H9 (cell line): ENCODE measurements around the gene ALAS1. TPM values are rescaled to one million over a fixed set of nuclear protein-coding genes. Genes with fewer than 3 reads are reported as not detected.

Experiments
- DNase-seq: peaks from one replicate; pipeline ENCODE4 v3.0.0-alpha.2; 2017
- H2AFZ ChIP-seq: one replicate; pipeline ENCODE4 v1.6.1; 2013; ENCODE audit warnings: mild to moderate bottlenecking, low read length, control low read depth, moderate library complexity
- H2AK5ac ChIP-seq: 2 replicates; pipeline ENCODE4 v1.6.1; 2013; ENCODE audit warnings: low read length, control low read depth, mixed read lengths; ENCODE audit not compliant: insufficient read length
- H2BK120ac ChIP-seq: one replicate; pipeline ENCODE4 v1.6.1; 2013; ENCODE audit warnings: low read depth, mild to moderate bottlenecking, low read length, control low read depth, inconsistent platforms; ENCODE audit not compliant: poor library complexity, severe bottlenecking
- H2BK12ac ChIP-seq: 2 replicates; pipeline ENCODE4 v1.6.1; 2013; ENCODE audit warnings: low read length, control low read depth, mixed read lengths, low read depth; ENCODE audit not compliant: insufficient read length
- H2BK15ac ChIP-seq: 2 replicates; pipeline ENCODE4 v1.6.1; 2013; ENCODE audit warnings: low read depth, low read length, control low read depth
- H2BK20ac ChIP-seq: one replicate; pipeline ENCODE4 v1.6.1; 2013; ENCODE audit warnings: low read depth, mild to moderate bottlenecking, low read length, control low read depth, inconsistent platforms; ENCODE audit not compliant: poor library complexity, severe bottlenecking
- H2BK5ac ChIP-seq: 2 replicates; pipeline ENCODE4 v1.6.1; 2013; ENCODE audit warnings: low read length, control low read depth, mixed read lengths; ENCODE audit not compliant: insufficient read length
- H3K14ac ChIP-seq: 2 replicates; pipeline ENCODE4 v1.6.1; 2013; ENCODE audit warnings: low read length, control low read depth; ENCODE audit not compliant: insufficient read depth
- H3K18ac ChIP-seq: 2 replicates; pipeline ENCODE4 v1.6.1; 2013; ENCODE audit warnings: low read depth, mild to moderate bottlenecking, mixed read lengths, low read length, control low read depth; ENCODE audit not compliant: insufficient read length
- H3K23ac ChIP-seq: 2 replicates; pipeline ENCODE4 v1.6.1; 2013; ENCODE audit warnings: low read length, control low read depth, mixed read lengths, low read depth; ENCODE audit not compliant: insufficient read length
- H3K23me2 ChIP-seq: 2 replicates; pipeline ENCODE4 v1.6.1; 2013; ENCODE audit warnings: low read depth, mild to moderate bottlenecking, mixed read lengths, low read length, control low read depth; ENCODE audit not compliant: insufficient read length, poor library complexity, severe bottlenecking
- H3K27ac ChIP-seq: 2 replicates; pipeline ENCODE4 v1.5.1; 2013; ENCODE audit warnings: low read length, control low read depth, mixed read lengths, low read depth; ENCODE audit not compliant: insufficient read length
- H3K27me3 ChIP-seq: 2 replicates; pipeline ENCODE4 v1.6.1; 2013; ENCODE audit warnings: low read length, control low read depth, inconsistent platforms; ENCODE audit not compliant: insufficient read depth
- H3K4ac ChIP-seq: 2 replicates; pipeline ENCODE4 v1.6.1; 2013; ENCODE audit warnings: low read depth, mild to moderate bottlenecking, control low read depth, inconsistent platforms, low read length, moderate library complexity
- H3K4me1 ChIP-seq: 2 replicates; pipeline ENCODE4 v1.6.1; 2013; ENCODE audit warnings: low read length, control low read depth, inconsistent platforms; ENCODE audit not compliant: insufficient read depth
- H3K4me2 ChIP-seq: 2 replicates; pipeline ENCODE4 v1.6.1; 2013; ENCODE audit warnings: low read length, control low read depth, mixed read lengths; ENCODE audit not compliant: insufficient read length, insufficient read depth
- H3K56ac ChIP-seq: 2 replicates; pipeline ENCODE4 v1.6.1; 2013; ENCODE audit warnings: low read depth, mild to moderate bottlenecking, mixed read lengths, low read length, control low read depth; ENCODE audit not compliant: insufficient read length
- H3K79me1 ChIP-seq: 2 replicates; pipeline ENCODE4 v1.6.1; 2013; ENCODE audit warnings: low read depth, mild to moderate bottlenecking, moderate library complexity, low read length, control low read depth, inconsistent platforms; ENCODE audit not compliant: insufficient read depth, poor library complexity, severe bottlenecking
- H3K79me2 ChIP-seq: 2 replicates; pipeline ENCODE4 v1.6.1; 2013; ENCODE audit warnings: low read length, control low read depth, inconsistent platforms; ENCODE audit not compliant: insufficient read depth
- H3K9ac ChIP-seq: 2 replicates; pipeline ENCODE4 v1.6.1; 2013; ENCODE audit warnings: low read length, control low read depth, mixed read lengths; ENCODE audit not compliant: insufficient read length; ENCODE audit errors: extremely low read depth
- H3K9me3 ChIP-seq: one replicate; pipeline ENCODE4 v1.6.1; 2013; ENCODE audit warnings: low read depth, low read length, inconsistent platforms; ENCODE audit not compliant: control insufficient read depth
- H3T11ph ChIP-seq: one replicate; pipeline ENCODE4 v1.6.1; 2013; ENCODE audit warnings: mild to moderate bottlenecking, low read length, control low read depth, inconsistent platforms
- H4K20me1 ChIP-seq: one replicate; pipeline ENCODE4 v1.6.1; 2013; ENCODE audit not compliant: control insufficient read depth, insufficient read length, insufficient read depth
- H4K5ac ChIP-seq: 2 replicates; pipeline ENCODE4 v1.6.1; 2013; ENCODE audit warnings: low read depth, mild to moderate bottlenecking, mixed read lengths, low read length, control low read depth; ENCODE audit not compliant: insufficient read length
- H4K8ac ChIP-seq: replicated peaks from 2 replicates; pipeline ENCODE4 v1.6.1; 2013; ENCODE audit warnings: low read length, control low read depth, mixed read lengths, low read depth; ENCODE audit not compliant: insufficient read length
- H4K91ac ChIP-seq: 2 replicates; pipeline ENCODE4 v1.6.1; 2013; ENCODE audit warnings: low read depth, mild to moderate bottlenecking, moderate library complexity, mixed read lengths, low read length, control low read depth; ENCODE audit not compliant: insufficient read length
- H3K27ac Mint-ChIP-seq, 3 experiments: 2 replicates in 2 of 3; 3 replicates in 1 of 3; pipeline ENCODE4 v1.8.0; 2020 to 2021; ENCODE audit warnings: mixed read lengths in 3 of 3, mild to moderate bottlenecking in 1 of 3, moderate library complexity in 1 of 3
- H3K27me3 Mint-ChIP-seq: 2 replicates; pipeline ENCODE4 v1.8.0; 2021; ENCODE audit warnings: low read depth, mild to moderate bottlenecking, moderate library complexity, mixed read lengths
- H3K36me3 Mint-ChIP-seq, 3 experiments: 2 replicates in 2 of 3; 3 replicates in 1 of 3; pipeline ENCODE4 v1.8.0; 2020 to 2021; ENCODE audit warnings: low read depth in 3 of 3, mixed read lengths in 3 of 3; ENCODE audit not compliant: insufficient read depth in 1 of 3
- H3K4me1 Mint-ChIP-seq, 2 experiments: 2 replicates each; pipeline ENCODE4 v1.8.0; 2020; ENCODE audit warnings: mixed read lengths in 2 of 2
- H3K4me3 Mint-ChIP-seq, 2 experiments: 2 replicates in 1 of 2; 3 replicates in 1 of 2; pipeline ENCODE4 v1.8.0; 2020 to 2021; ENCODE audit warnings: mild to moderate bottlenecking in 2 of 2, mixed read lengths in 2 of 2, moderate library complexity in 1 of 2
- H3K9me3 Mint-ChIP-seq, 2 experiments: 2 replicates in 1 of 2; 3 replicates in 1 of 2; pipeline ENCODE4 v1.8.0; 2020; ENCODE audit warnings: mild to moderate bottlenecking in 2 of 2, mixed read lengths in 2 of 2, moderate library complexity in 1 of 2
- CTCF ChIP-seq: fragments of 200-600 bp; sonication (generic); conservative IDR thresholded peaks from 3 replicates; pipeline ENCODE4 v1.8.0; 2021; ENCODE audit warnings: antibody characterized with exemption, mild to moderate bottlenecking
- WGBS: extraction: QIAGEN DNeasy Blood & Tissue Kit; methylation state at CpG from one replicate; pipeline ENCODE4 v1.1.7; 2013; ENCODE audit warnings: missing lambda C conversion rate, low lambda C conversion rate, mixed read lengths; ENCODE audit not compliant: insufficient read length; ENCODE audit errors: extremely low coverage; 5-methylcytosine and 5-hydroxymethylcytosine counted together
- total RNA-seq: library from RNA; stranded (reverse); gene quantifications from 2 replicates; pipeline ENCODE4 v1.2.1, GENCODE V29; 2021

ALAS1 gene
- total RNA-seq, 1 experiment from 2014 or later = 39.1 TPM

- no peak overlapping the region for H2BK15ac ChIP-seq
- no peak overlapping the region for H3T11ph ChIP-seq
- H4K5ac ChIP-seq = no peak overlapping the region
- no peaks in the 10 kb centered on the region for H3K27me3 Mint-ChIP-seq
- peaks cover 48 to 98% (median 95%) of the 10 kb centered on the region in 3 experiments; a peak in 6 of 7 replicates for H3K36me3 Mint-ChIP-seq
- no CpG with 5 or more reads among the region's 4 CpGs for WGBS
- no peak for TF ChIP-seq CTCF
- H3K18ac ChIP-seq = no peak overlapping the region
- H3K14ac ChIP-seq = no peak overlapping the region
- no peak overlapping the region for H2BK12ac ChIP-seq
- no peaks in the 10 kb centered on the region for H4K20me1 ChIP-seq
- H3K4me2 ChIP-seq = no peak overlapping the region
- H3K79me2 ChIP-seq = no peaks in the 10 kb centered on the region
- H4K8ac ChIP-seq = no peak overlapping the region
- no peak overlapping the region for H2BK120ac ChIP-seq
- H3K4me1 Mint-ChIP-seq = no peaks in the 10 kb centered on the region
- DNase-seq = no peak
- no peak overlapping the region for H3K23ac ChIP-seq
- H3K9me3 Mint-ChIP-seq = no peaks in the 10 kb centered on the region
- H3K4ac ChIP-seq = no peak overlapping the region
- no peak overlapping the region for H3K56ac ChIP-seq
- H3K9ac ChIP-seq = no peak overlapping the region
- no peak overlapping the region for H2BK20ac ChIP-seq
- H2AFZ ChIP-seq = no peak overlapping the region
- H3K4me1 ChIP-seq = no peaks in the 10 kb centered on the region
- no peaks in the 10 kb centered on the region for H3K79me1 ChIP-seq
- no peak overlapping the region for H3K27ac Mint-ChIP-seq
- H3K9me3 ChIP-seq = no peaks in the 10 kb centered on the region
- H3K27me3 ChIP-seq = no peaks in the 10 kb centered on the region
- no peak overlapping the region for H3K4me3 Mint-ChIP-seq
- H2AK5ac ChIP-seq = no peak overlapping the region
- H2BK5ac ChIP-seq = no peak overlapping the region
- H3K23me2 ChIP-seq = no peaks in the 10 kb centered on the region
- no peak overlapping the region for H3K27ac ChIP-seq
- H4K91ac ChIP-seq = no peak overlapping the region
These were observed 10.6 kb downstream of the ALAS1 start for GRCh38 chr3:52208556-52208955.
